ENCODE results near the gene TTC36.
A peak's percentile ranks its signal among the peaks of the same experiment; 100 is the strongest.
"Not testable (repeated sequence)": the region's sequence is repeated elsewhere in the genome, so short reads cannot be mapped to it uniquely, and the experiment has no call there.

TTC36 gene

GRCh38 chr11:118532852-118533768 is 5.8 kb downstream of the TTC36 start:
- no peak for DNase-seq

DNA sequence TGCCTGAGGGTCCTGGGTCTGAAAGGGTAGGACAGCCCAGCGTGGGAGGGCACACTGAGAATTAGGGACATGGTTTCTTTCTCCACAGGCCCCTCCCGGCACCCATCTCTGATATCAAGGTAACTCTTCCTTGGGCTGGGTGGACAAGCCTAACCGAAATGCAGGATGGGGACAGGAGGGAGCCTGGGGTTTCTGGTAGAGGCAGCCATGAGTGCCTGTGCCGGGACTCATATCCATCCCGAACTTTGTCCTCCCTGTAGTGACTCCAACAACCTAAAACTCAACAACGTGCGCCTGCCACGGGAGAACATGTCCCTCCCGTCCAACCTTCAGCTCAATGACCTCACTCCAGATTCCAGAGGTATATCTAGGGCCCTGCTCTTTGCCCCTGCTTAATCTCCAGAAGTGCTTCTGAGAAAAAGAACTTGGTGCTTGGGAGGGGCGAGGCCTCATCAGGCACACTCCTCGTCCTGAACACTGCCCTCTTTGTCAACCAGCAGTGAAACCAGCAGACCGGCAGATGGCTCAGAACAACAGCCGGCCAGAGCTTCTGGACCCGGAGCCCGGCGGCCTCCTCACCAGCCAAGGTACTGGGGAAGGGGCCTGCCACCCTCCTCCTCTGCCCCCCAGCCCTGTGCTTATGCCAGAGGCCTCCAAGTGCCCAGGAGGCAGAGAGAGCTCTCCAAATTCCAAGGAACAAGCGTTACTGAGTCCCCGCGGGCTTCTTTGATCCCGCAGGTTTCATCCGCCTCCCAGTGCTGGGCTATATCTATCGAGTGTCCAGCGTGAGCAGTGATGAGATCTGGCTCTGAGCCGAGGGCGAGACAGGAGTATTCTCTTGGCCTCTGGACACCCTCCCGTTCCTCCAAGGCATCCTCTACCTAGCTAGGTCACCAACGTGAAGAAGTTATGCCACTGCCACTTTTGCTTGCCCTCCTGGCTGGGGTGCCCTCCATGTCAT is 6.8 kb downstream of the TTC36 start:
- no peak for DNase-seq

DNA sequence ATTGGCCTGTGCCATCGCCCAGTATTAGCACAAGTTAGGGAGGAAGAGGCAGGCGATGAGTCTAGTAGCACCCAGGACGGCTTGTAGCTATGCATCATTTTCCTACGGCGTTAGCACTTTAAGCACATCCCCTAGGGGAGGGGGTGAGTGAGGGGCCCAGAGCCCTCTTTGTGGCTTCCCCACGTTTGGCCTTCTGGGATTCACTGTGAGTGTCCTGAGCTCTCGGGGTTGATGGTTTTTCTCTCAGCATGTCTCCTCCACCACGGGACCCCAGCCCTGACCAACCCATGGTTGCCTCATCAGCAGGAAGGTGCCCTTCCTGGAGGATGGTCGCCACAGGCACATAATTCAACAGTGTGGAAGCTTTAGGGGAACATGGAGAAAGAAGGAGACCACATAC is 8.0 kb downstream of the TTC36 start:
- DNase-seq, result no peak

- no peak for DNase-seq
Measured at GRCh38 chr11:118536726-118537125, 9.5 kb downstream of the TTC36 start.

DNA sequence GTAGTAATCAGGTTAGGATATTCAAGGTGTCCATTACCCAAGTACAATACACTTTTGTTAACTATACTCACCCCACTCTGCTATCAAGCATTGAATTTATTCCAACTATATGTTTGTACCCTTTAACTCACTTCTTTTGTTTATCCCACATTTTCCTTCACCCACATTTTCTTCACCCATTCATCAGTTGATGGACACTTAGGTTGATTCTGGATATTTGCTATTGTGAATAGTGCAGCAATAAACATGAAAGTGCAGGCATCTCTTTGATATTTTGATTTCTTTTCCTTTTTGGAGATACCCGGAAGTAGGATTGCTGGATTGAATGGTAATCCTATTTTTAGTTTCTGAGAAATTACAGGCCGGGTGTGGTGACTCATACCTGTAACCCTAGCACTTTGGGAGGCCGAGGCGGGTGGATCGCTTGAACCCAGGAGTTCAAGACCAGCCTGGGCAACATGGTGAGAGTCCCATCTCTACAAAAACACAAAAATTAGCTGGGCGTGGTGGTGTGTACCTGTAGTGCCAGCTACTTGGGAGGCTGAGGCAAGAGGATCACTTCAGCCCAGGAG is 10.2 kb downstream of the TTC36 start:
- no peak for DNase-seq

DNA sequence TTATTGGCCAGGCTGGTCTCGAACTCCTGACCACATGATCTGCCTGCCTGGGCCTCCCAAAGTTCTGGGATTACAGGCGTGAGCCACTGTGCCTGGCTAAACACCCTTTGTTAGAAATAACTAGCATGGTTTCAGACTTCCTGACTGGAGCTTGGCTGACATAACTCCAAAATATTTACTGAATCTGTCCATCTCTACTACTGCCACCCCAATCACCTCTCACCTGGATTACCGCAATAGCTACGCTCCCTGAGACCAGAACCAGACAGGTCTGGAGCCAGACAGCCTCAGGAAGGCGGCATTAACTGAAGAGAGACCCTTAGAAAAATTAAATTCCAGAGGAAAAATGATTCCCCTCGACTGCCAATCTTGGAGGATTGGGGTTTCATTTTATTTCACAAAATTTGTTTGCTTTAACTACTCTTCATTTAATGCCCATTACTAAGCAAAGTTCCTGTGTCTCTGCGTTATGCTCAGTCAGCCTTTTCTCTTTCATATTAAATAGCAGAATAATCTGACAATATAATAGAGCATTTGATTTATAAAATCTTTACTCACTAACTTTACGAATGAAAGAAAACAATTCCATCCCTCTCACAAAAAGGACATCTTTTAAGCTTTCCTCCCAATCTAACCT is 16.9 kb downstream of the TTC36 start:
- no peak for DNase-seq

DNA sequence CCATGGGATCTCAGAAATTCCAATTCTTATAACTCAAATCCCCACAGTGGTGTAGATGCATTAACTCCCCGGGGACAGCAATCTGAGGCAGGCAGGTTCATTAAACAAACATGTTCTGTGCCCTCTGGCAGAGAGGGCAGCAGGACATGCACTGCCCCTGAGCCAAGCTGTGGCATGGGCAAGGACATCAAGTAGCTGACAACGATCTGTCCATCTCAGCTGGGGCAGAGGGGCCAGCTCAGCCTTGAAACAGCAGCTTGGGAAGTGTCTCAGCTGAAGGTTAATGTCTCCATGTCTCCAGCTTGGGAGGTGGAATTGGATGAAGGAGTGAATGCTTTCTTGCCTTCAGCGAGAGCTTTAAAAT is 17.4 kb downstream of the TTC36 start:
- DNase-seq, result no peak

- DNase-seq, result no peak
Measured at GRCh38 chr11:118545533-118545932, 18.3 kb downstream of the TTC36 start.

GRCh38 chr11:118547132-118547531 is 19.9 kb downstream of the TTC36 start:
- DNase-seq, result no peak

DNA sequence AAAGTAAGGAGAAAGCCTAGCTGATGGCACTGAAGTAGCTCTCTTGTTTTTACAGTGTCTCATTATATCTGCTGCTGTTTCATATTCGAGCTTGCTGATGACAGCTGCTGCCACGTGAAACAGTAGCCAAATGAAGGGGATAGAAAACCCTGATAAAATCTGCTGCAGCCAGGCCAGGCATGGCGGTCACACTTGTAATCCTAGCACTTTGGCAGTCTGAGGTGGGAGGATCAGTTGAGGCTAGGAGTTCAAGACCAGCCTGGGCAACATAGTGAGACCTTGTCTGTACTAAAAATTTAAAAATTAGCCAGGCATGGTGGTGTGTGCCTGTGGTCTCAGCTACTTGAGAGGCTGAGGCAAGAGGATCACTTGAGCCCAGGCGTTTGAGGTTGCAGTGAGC is 25.1 kb downstream of the TTC36 start:
- DNase-seq, result no peak

GRCh38 chr11:118560806-118561205 is 33.5 kb downstream of the TTC36 start:
- no peak for DNase-seq

- no peak for DNase-seq
Measured at GRCh38 chr11:118565051-118565450, 37.8 kb downstream of the TTC36 start.

DNA sequence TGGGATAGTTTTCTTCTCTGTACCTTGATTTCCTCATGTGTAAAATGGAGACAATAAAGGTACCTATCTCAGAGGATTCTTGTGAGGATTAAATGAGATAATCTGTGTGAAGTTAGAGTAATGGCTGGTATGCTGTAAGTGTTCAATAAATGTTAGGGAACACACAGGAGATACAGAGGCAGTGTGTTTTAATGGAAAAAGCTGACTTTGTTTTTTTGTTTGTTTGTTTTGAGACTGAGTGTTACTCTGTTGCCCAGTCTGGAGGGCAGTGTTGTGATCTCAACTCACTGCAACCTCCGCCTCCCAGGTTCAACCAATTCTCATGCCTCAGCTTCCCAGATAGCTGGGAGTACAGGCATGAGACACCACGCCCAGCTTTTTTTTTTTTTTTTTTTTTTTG is 42.4 kb downstream of the TTC36 start:
- DNase-seq, result no peak

DNA sequence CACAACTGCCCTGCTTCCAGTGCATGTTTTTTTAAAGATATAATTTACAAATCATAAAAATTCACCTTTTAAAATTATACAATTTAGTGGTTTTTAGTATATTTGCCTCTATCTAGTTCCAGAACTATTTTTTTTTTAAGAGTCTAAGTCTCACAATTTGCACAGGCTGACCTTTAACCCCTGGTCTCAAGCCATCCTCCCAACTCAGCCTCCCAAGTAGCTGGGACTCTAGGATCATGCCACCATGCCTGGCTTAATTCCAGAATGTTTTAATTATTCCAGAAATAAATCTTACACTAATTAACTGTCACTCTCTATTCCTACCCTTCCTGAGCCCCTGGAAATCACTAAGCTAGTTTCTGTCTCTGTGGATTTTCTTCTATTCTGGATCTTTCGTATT is 43.5 kb downstream of the TTC36 start:
- DNase-seq, result no peak

GRCh38 chr11:118571701-118572060 is 44.4 kb downstream of the TTC36 start:
- not testable (repeated sequence) for DNase-seq

GRCh38 chr11:118572061-118572980 is 45.0 kb downstream of the TTC36 start, which contains the start of gene ARCN1:
Gene ARCN1 (plus strand): TSS chr11:118572409. CDS start chr11:118572548, 139 bp downstream.
- DNase-seq, result peak; percentile 4

DNA sequence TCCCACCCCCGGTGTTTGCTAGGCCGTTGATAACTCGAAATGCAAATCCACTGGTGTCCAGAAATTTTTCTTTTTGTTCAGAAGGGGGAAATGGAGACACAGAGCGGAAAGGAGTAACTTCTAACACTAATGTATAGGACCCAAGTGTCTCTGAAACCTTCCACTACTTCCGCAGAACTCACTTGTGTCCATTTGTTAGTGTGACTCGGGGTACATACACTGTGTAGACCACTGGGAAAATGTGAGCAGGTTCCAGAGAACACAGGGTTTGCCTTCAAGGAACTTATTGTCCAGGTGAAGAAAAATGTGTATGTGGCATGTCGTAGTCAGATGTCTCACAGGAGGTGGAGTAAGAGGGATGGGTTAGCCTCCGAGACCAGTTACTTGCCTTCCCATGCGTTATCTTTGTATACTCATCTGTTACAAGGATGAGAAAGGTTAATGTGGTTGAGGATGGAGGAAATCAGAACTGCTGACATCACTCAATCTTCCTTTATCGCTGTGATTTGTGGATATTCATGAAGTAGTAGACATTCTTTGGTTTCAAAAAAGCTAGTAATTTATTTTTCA is 45.8 kb downstream of the TTC36 start:
- no peak for DNase-seq

GRCh38 chr11:118574636-118575035 is 47.4 kb downstream of the TTC36 start:
- no peak for DNase-seq

- DNase-seq, result not testable (repeated sequence)
Measured at GRCh38 chr11:118577995-118578394, 50.7 kb downstream of the TTC36 start.
